ENCODE results near the gene FBXO31.
"Not testable (repeated sequence)": the region's sequence is repeated elsewhere in the genome, so short reads cannot be mapped to it uniquely, and the experiment has no call there.

FBXO31 gene

GRCh38 chr16:87384162-87384874 is 742 bp upstream of the FBXO31 start:
- DNase-seq: no peak

GRCh38 chr16:87382023-87382785 is 1.4 kb downstream of the FBXO31 start:
- no peak for DNase-seq

GRCh38 chr16:87380881-87381280 is 2.7 kb downstream of the FBXO31 start:
- no peak for DNase-seq

- no peak for DNase-seq
Measured at GRCh38 chr16:87380403-87380802, 3.2 kb downstream of the FBXO31 start.

GRCh38 chr16:87379312-87379752 is 4.2 kb downstream of the FBXO31 start:
- DNase-seq: not testable (repeated sequence)

GRCh38 chr16:87376660-87377059 is 6.9 kb downstream of the FBXO31 start:
- no peak for DNase-seq

GRCh38 chr16:87375426-87376135 is 8.0 kb downstream of the FBXO31 start:
- DNase-seq: no peak

- no peak for DNase-seq
Measured at GRCh38 chr16:87374313-87374712, 9.3 kb downstream of the FBXO31 start.

- DNase-seq: no peak
Measured at GRCh38 chr16:87372305-87372704, 11.3 kb downstream of the FBXO31 start.

GRCh38 chr16:87371261-87371866 is 12.2 kb downstream of the FBXO31 start:
- DNase-seq: no peak

- DNase-seq: no peak
Measured at GRCh38 chr16:87369796-87370719, 13.5 kb downstream of the FBXO31 start.

GRCh38 chr16:87369117-87369765 is 14.3 kb downstream of the FBXO31 start:
- no peak for DNase-seq

GRCh38 chr16:87368029-87368770 is 15.4 kb downstream of the FBXO31 start:
- no peak for DNase-seq

GRCh38 chr16:87367529-87367928 is 16.0 kb downstream of the FBXO31 start:
- DNase-seq: no peak

GRCh38 chr16:87366930-87367329 is 16.6 kb downstream of the FBXO31 start:
- DNase-seq: no peak

GRCh38 chr16:87366288-87366687 is 17.3 kb downstream of the FBXO31 start:
- DNase-seq: no peak

- no peak for DNase-seq
Measured at GRCh38 chr16:87365021-87365713, 18.4 kb downstream of the FBXO31 start.

- no peak for DNase-seq
Measured at GRCh38 chr16:87363771-87364455, 19.7 kb downstream of the FBXO31 start.

- DNase-seq: not testable (repeated sequence)
Measured at GRCh38 chr16:87362828-87363559, 20.6 kb downstream of the FBXO31 start.

Measured in activated naive CD4-positive, alpha-beta T cell treated with anti-CD3 and anti-CD28 coated beads, Interleukin-2, amount 50 U/mL, for 16 hours (primary cell).